OCI-LY1 (cell line): ENCODE results near the gene CANT1.
"Not testable (repeated sequence)": the region's sequence is repeated elsewhere in the genome, so short reads cannot be mapped to it uniquely, and the experiment has no call there.

Source experiments
- H2AFZ ChIP-seq: fragments of 200-600 bp; sonication (generic), shearing (Covaris generic); 2 replicates; pipeline ENCODE4 v1.6.0; 2014; ENCODE audit warnings: antibody characterized with exemption, mild to moderate bottlenecking, low read length
- H3F3A ChIP-seq: fragments of 200-600 bp; sonication (generic), shearing (Covaris generic); 2 replicates; pipeline ENCODE4 v1.6.0; 2014; ENCODE audit warnings: mild to moderate bottlenecking, antibody characterized with exemption, low read length, moderate library complexity; ENCODE audit not compliant: insufficient read depth
- H3K27ac ChIP-seq: fragments of 200-600 bp; sonication (generic); 2 replicates; pipeline ENCODE4 v1.5.1; 2014; ENCODE audit warnings: low read length, mixed run types, mild to moderate bottlenecking, low read depth; ENCODE audit not compliant: poor library complexity, severe bottlenecking
- H3K27me3 ChIP-seq: fragments of 200-600 bp; sonication (generic); 2 replicates; pipeline ENCODE4 v1.6.0; 2014; ENCODE audit warnings: antibody characterized with exemption, mild to moderate bottlenecking, low read length, moderate library complexity; ENCODE audit not compliant: insufficient read depth
- H3K36me3 ChIP-seq: fragments of 200-600 bp; sonication (generic); 2 replicates; pipeline ENCODE4 v1.6.1; 2014; ENCODE audit warnings: mild to moderate bottlenecking, antibody characterized with exemption, low read length, moderate library complexity, mixed read lengths; ENCODE audit not compliant: insufficient read depth
- H3K4me1 ChIP-seq: fragments of 200-600 bp; sonication (generic); 2 replicates; pipeline ENCODE4 v1.5.1; 2014; ENCODE audit warnings: mild to moderate bottlenecking, low read length, moderate library complexity; ENCODE audit not compliant: insufficient read depth, severe bottlenecking
- H3K4me2 ChIP-seq: fragments of 200-600 bp; sonication (generic), shearing (Covaris generic); 2 replicates; pipeline ENCODE4 v1.6.1; 2014; ENCODE audit warnings: low read length
- H3K4me3 ChIP-seq: fragments of 200-600 bp; sonication (generic); 2 replicates; pipeline ENCODE4 v1.5.1; 2014; ENCODE audit warnings: low read length, low read depth, mild to moderate bottlenecking, mixed read lengths; ENCODE audit not compliant: poor library complexity, severe bottlenecking
- H3K79me2 ChIP-seq: fragments of 200-600 bp; shearing (Covaris generic); 2 replicates; pipeline ENCODE4 v1.6.1; 2016; ENCODE audit warnings: mixed run types, low read length, mixed read lengths; ENCODE audit not compliant: insufficient read depth
- H3K9ac ChIP-seq: fragments of 200-600 bp; sonication (generic), shearing (Covaris generic); 2 replicates; pipeline ENCODE4 v1.6.1; 2014; ENCODE audit warnings: mild to moderate bottlenecking, low read length, mixed read lengths
- H3K9me2 ChIP-seq: fragments of 200-600 bp; sonication (generic), shearing (Covaris generic); 2 replicates; pipeline ENCODE4 v1.6.1; 2014; ENCODE audit warnings: low read depth, mild to moderate bottlenecking, low read length, mixed read lengths
- H3K9me3 ChIP-seq: fragments of 200-600 bp; shearing (Covaris generic); 2 replicates; pipeline ENCODE4 v1.6.1; 2014; ENCODE audit warnings: low read length, mixed read lengths
- H4K20me1 ChIP-seq: fragments of 200-600 bp; sonication (generic), shearing (Covaris generic); 2 replicates; pipeline ENCODE4 v1.6.0; 2016; ENCODE audit warnings: mild to moderate bottlenecking, low read length; ENCODE audit not compliant: insufficient read depth
- CTCF ChIP-seq: fragments of 200-600 bp; sonication (generic), shearing (Covaris generic); IDR thresholded peaks from 2 replicates; pipeline ENCODE4 v1.5.1; 2017; ENCODE audit warnings: mild to moderate bottlenecking, antibody characterized with exemption, low read length, moderate library complexity, mixed read lengths
- EZH2 ChIP-seq: fragments of 200-600 bp; sonication (generic), shearing (Covaris generic); IDR thresholded peaks from 2 replicates; pipeline ENCODE4 v1.8.0; 2017; ENCODE audit warnings: borderline replicate concordance, mixed run types, mild to moderate bottlenecking, antibody characterized with exemption, low read length, moderate library complexity, mixed read lengths

The CANT1 gene

GRCh38 chr17:78947235-78948149, 62.1 kb downstream of the CANT1 start:
- H3K4me2 ChIP-seq, result no peak overlapping the region
- H4K20me1 ChIP-seq, result no peaks in the 10 kb centered on the region
- H2AFZ ChIP-seq, result no peak overlapping the region

GRCh38 chr17:78946631-78947030, 62.9 kb downstream of the CANT1 start:
- no peaks in the 10 kb centered on the region for H3F3A ChIP-seq
- H3K9me3 ChIP-seq, result peaks cover 8% of the 10 kb centered on the region
- no peaks in the 10 kb centered on the region; the same call in 1 of the 2 replicates for H3K36me3 ChIP-seq
- H3K4me1 ChIP-seq, result no peaks in the 10 kb centered on the region
- no peak overlapping the region for H3K4me3 ChIP-seq
- H4K20me1 ChIP-seq, result no peaks in the 10 kb centered on the region
- H2AFZ ChIP-seq, result no peak overlapping the region
- H3K4me2 ChIP-seq, result no peak overlapping the region
- H3K79me2 ChIP-seq, result no peaks in the 10 kb centered on the region
- H3K9me2 ChIP-seq, result no peaks in the 10 kb centered on the region
- TF ChIP-seq EZH2, result no peak
- TF ChIP-seq CTCF, result no peak
- H3K27ac ChIP-seq, result no peak overlapping the region
- no peak overlapping the region for H3K9ac ChIP-seq
- H3K27me3 ChIP-seq, result peaks cover 5% of the 10 kb centered on the region; the same call in 1 of the 2 replicates

More at GRCh38 chr17:78947235-78948149, 62.1 kb downstream of the CANT1 start:
- Histone ChIP-seq H3K36me3 (no peaks in the 10 kb centered on the region; the same call in 1 of the 2 replicates), H3K4me1 (no peaks in the 10 kb centered on the region), H3F3A (no peaks in the 10 kb centered on the region), H3K9me3 (peaks cover 8% of the 10 kb centered on the region), H3K9me2 (no peaks in the 10 kb centered on the region), H3K9ac (no peak overlapping the region), H3K79me2 (no peaks in the 10 kb centered on the region), H3K27me3 (peaks cover 7% of the 10 kb centered on the region; the same call in 1 of the 2 replicates), H3K4me3 (no peak overlapping the region), H3K27ac (no peak overlapping the region)
- TF ChIP-seq EZH2, result no peak
- no peak for TF ChIP-seq CTCF

- H3K9ac ChIP-seq, result no peak overlapping the region
- H3K79me2 ChIP-seq, result no peaks in the 10 kb centered on the region
- TF ChIP-seq EZH2 (no peak), CTCF (no peak)
- peaks cover 5% of the 10 kb centered on the region; the same call in 1 of the 2 replicates for H3K27me3 ChIP-seq
- H3K36me3 ChIP-seq, result no peaks in the 10 kb centered on the region; the same call in 1 of the 2 replicates
- H4K20me1 ChIP-seq, result no peaks in the 10 kb centered on the region
- H3K4me2 ChIP-seq, result no peak overlapping the region
- no peak overlapping the region for H2AFZ ChIP-seq
- H3K9me2 ChIP-seq, result no peaks in the 10 kb centered on the region
- peaks cover 8% of the 10 kb centered on the region for H3K9me3 ChIP-seq
- no peaks in the 10 kb centered on the region for H3F3A ChIP-seq
- no peak overlapping the region for H3K27ac ChIP-seq
- no peak overlapping the region for H3K4me3 ChIP-seq
- H3K4me1 ChIP-seq, result no peaks in the 10 kb centered on the region
Observed at GRCh38 chr17:78946131-78946530, 63.4 kb downstream of the CANT1 start.

- H3K4me2 ChIP-seq, H3K9me3 ChIP-seq: not testable (repeated sequence)
Observed at GRCh38 chr17:78945455-78945854, 64.1 kb downstream of the CANT1 start.

More at GRCh38 chr17:78945455-78945854, 64.1 kb downstream of the CANT1 start:
- not testable (repeated sequence) for H4K20me1 ChIP-seq, H3K36me3 ChIP-seq, H3K9ac ChIP-seq, H3K4me1 ChIP-seq, H2AFZ ChIP-seq, H3K27ac ChIP-seq, H3K27me3 ChIP-seq, H3K4me3 ChIP-seq, H3K79me2 ChIP-seq, H3F3A ChIP-seq, H3K9me2 ChIP-seq
